ENCODE results near the gene SLC1A2.

DNA sequence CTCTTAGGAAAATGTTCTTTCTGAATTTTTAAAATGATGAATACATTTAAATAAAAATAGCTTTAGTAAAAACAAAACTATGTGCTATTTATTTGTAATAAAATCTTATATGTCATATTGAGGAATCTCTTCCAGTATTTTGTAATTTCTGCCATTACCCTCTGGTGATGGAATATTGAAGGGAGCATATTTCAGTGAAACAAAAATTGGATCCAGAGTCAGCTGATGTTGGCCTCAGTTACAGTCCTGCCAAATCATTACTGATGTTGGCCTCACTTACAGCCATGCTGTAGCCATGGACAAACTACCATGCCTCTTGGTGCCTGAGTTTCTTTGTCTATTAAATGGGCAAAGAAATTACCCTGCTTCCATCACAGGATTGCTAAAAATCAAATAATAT is 133.2 kb downstream of the SLC1A2 start:
- TF ChIP-seq, protein P1, sequence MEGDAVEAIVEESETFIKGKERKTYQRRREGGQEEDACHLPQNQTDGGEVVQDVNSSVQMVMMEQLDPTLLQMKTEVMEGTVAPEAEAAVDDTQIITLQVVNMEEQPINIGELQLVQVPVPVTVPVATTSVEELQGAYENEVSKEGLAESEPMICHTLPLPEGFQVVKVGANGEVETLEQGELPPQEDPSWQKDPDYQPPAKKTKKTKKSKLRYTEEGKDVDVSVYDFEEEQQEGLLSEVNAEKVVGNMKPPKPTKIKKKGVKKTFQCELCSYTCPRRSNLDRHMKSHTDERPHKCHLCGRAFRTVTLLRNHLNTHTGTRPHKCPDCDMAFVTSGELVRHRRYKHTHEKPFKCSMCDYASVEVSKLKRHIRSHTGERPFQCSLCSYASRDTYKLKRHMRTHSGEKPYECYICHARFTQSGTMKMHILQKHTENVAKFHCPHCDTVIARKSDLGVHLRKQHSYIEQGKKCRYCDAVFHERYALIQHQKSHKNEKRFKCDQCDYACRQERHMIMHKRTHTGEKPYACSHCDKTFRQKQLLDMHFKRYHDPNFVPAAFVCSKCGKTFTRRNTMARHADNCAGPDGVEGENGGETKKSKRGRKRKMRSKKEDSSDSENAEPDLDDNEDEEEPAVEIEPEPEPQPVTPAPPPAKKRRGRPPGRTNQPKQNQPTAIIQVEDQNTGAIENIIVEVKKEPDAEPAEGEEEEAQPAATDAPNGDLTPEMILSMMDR (IDR thresholded peaks at IDR 0.05), result no peak
- no peak for TF ChIP-seq POLR2A (IDR thresholded peaks at IDR 0.05)

All from breast epithelium (tissue), 3 donors.